ENCODE results near the gene MTF1.

The MTF1 gene

GRCh38 chr1:37867784-37868183, 8.4 kb upstream of the MTF1 start:
- no peak for DNase-seq (ENCODE audit: low read depth, low spot score)

GRCh38 chr1:37866491-37866890, 7.1 kb upstream of the MTF1 start:
- no peak for DNase-seq (ENCODE audit: low read depth, low spot score)

- no peak for DNase-seq (ENCODE audit: low read depth, low spot score)
Measured at GRCh38 chr1:37865348-37866120, 6.1 kb upstream of the MTF1 start.

- DNase-seq (ENCODE audit: low read depth, low spot score), result no peak
Measured at GRCh38 chr1:37862330-37862729, 2.9 kb upstream of the MTF1 start.

- DNase-seq (ENCODE audit: low read depth, low spot score), result no peak
Measured at GRCh38 chr1:37861151-37861550, 1.8 kb upstream of the MTF1 start.

- DNase-seq (ENCODE audit: low read depth, low spot score), result no peak
Measured at GRCh38 chr1:37860346-37860666, 914 bp upstream of the MTF1 start.

GRCh38 chr1:37858931-37859506, 373 bp downstream of the MTF1 start:
- no peak for DNase-seq (ENCODE audit: low read depth, low spot score)

- no peak for DNase-seq (ENCODE audit: low read depth, low spot score)
Measured at GRCh38 chr1:37854406-37854805, 5.0 kb downstream of the MTF1 start.

GRCh38 chr1:37853157-37853556, 6.2 kb downstream of the MTF1 start:
- DNase-seq (ENCODE audit: low read depth, low spot score), result no peak

GRCh38 chr1:37851782-37852210, 7.6 kb downstream of the MTF1 start:
- no peak for DNase-seq (ENCODE audit: low read depth, low spot score)

GRCh38 chr1:37851262-37851661, 8.1 kb downstream of the MTF1 start:
- DNase-seq (ENCODE audit: low read depth, low spot score), result no peak

- no peak for DNase-seq (ENCODE audit: low read depth, low spot score)
Measured at GRCh38 chr1:37850352-37850955, 8.9 kb downstream of the MTF1 start.

GRCh38 chr1:37849480-37849879, 9.9 kb downstream of the MTF1 start:
- no peak for DNase-seq (ENCODE audit: low read depth, low spot score)

GRCh38 chr1:37846647-37847339, 12.6 kb downstream of the MTF1 start:
- no peak for DNase-seq (ENCODE audit: low read depth, low spot score)

- DNase-seq (ENCODE audit: low read depth, low spot score), result no peak
Measured at GRCh38 chr1:37845786-37846185, 13.6 kb downstream of the MTF1 start.

GRCh38 chr1:37845049-37845646, 14.2 kb downstream of the MTF1 start:
- DNase-seq (ENCODE audit: low read depth, low spot score), result no peak

GRCh38 chr1:37844536-37844935, 14.9 kb downstream of the MTF1 start:
- no peak for DNase-seq (ENCODE audit: low read depth, low spot score)

- no peak for DNase-seq (ENCODE audit: low read depth, low spot score)
Measured at GRCh38 chr1:37841652-37842051, 17.7 kb downstream of the MTF1 start.

GRCh38 chr1:37840711-37841110, 18.7 kb downstream of the MTF1 start:
- DNase-seq (ENCODE audit: low read depth, low spot score), result no peak

GRCh38 chr1:37839676-37840075, 19.7 kb downstream of the MTF1 start:
- no peak for DNase-seq (ENCODE audit: low read depth, low spot score)

- DNase-seq (ENCODE audit: low read depth, low spot score), result no peak
Measured at GRCh38 chr1:37836788-37837187, 22.6 kb downstream of the MTF1 start.

- DNase-seq (ENCODE audit: low read depth, low spot score), result no peak
Measured at GRCh38 chr1:37831809-37832208, 27.6 kb downstream of the MTF1 start.

Data from activated naive CD8-positive, alpha-beta T cell treated with anti-CD3 and anti-CD28 coated beads, Interleukin-2, amount 50 U/mL, for 16 hours (primary cell).